ENCODE data around the gene SERPINA1. TPM values are rescaled to one million over a fixed set of nuclear protein-coding genes. Genes with fewer than 3 reads are reported as not detected.

Gene SERPINA1
- total RNA-seq, 1 experiment from 2014 or later = not detected

GRCh38 chr14:94387051-94388026, 1.1 kb downstream of the SERPINA1 start:
- H3K36me3 ChIP-seq (ENCODE audit: low read depth) = no peaks in the 10 kb centered on the region
- no TSS peak for BruUV-seq (replicated peaks)
- H3F3A ChIP-seq (ENCODE audit: insufficient read depth, low read depth) = no peaks in the 10 kb centered on the region
- H3K27ac ChIP-seq = no peak overlapping the region
- H3K27me3 ChIP-seq (ENCODE audit: insufficient read depth, low read depth) = peaks cover 22% of the 10 kb centered on the region
- TF ChIP-seq, protein P1, sequence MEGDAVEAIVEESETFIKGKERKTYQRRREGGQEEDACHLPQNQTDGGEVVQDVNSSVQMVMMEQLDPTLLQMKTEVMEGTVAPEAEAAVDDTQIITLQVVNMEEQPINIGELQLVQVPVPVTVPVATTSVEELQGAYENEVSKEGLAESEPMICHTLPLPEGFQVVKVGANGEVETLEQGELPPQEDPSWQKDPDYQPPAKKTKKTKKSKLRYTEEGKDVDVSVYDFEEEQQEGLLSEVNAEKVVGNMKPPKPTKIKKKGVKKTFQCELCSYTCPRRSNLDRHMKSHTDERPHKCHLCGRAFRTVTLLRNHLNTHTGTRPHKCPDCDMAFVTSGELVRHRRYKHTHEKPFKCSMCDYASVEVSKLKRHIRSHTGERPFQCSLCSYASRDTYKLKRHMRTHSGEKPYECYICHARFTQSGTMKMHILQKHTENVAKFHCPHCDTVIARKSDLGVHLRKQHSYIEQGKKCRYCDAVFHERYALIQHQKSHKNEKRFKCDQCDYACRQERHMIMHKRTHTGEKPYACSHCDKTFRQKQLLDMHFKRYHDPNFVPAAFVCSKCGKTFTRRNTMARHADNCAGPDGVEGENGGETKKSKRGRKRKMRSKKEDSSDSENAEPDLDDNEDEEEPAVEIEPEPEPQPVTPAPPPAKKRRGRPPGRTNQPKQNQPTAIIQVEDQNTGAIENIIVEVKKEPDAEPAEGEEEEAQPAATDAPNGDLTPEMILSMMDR (conservative IDR thresholded peaks at IDR 0.05) = no peak
- no peak for TF ChIP-seq EZH2 (IDR thresholded peaks at IDR 0.05; ENCODE audit: low read depth)
- H3K9me2 ChIP-seq (ENCODE audit: insufficient read depth) = no peaks in the 10 kb centered on the region
- H3K79me2 ChIP-seq (ENCODE audit: low read depth) = no peaks in the 10 kb centered on the region
- H2AFZ ChIP-seq = no peak overlapping the region
- H3K4me2 ChIP-seq = no peak overlapping the region
- CTCF ChIA-PET = no interaction called here
- no peak overlapping the region for H3K4me3 ChIP-seq
- no peaks in the 10 kb centered on the region for H3K9me3 ChIP-seq (ENCODE audit: insufficient read depth, low read depth)
- POLR2A ChIA-PET (ENCODE audit: unreplicated experiment) = no interaction called here
- intact Hi-C loops (cut with micrococcal nuclease; ENCODE audit: unreplicated experiment) = no loop called here
- DNase-seq = no peak
- no peaks in the 10 kb centered on the region for H3K4me1 ChIP-seq (replicated peaks; ENCODE audit: insufficient read depth)
- no peaks in the 10 kb centered on the region for H4K20me1 ChIP-seq (ENCODE audit: insufficient read depth)

DNA sequence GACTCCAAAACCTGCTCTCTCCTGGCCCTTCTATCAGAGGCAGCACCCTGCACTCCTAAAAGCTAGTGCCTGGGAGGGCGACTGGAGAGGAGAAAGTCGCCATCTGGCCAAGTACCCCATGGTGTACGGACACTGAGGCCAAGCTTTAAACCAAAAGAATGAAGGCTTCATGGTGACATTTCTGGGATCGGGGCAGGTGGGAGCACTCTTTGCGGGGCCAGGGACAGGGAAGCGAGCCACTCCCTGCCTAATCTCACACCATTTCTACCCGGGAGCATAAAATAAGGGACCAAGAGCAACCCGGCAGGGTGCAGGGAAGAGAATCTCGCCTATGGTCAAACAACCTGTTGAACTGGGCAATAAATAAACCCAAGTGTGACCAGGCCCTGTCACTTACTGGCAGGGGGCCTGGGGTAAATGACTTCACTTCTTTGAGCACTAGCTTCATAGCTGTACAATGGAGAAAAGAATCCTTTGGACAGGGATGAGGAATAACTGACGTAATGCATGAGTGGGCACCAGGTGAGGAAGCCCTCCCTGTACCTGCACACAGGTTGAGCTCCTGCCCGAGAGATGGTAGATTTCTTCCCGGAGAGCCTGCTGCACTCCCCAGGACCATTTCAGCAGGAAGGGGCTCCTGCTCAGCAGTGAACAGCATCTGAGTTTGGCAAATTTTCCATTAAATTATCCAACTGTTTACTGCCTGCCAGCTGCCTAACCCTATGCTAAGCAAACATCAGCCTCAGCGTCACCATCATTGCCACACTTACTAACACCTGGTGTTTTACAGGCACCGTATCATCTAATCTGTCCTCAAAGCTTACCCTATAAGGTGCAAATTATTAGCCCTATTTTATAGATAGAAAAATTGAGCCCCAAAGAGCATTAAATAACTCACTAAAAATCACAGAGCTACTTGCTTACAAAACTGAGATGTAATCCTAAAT, 2.0 kb downstream of the SERPINA1 start:
- no peak for DNase-seq
- Histone ChIP-seq H3K27me3 (ENCODE audit: insufficient read depth, low read depth) (peaks cover 14% of the 10 kb centered on the region), H3K27ac (no peak overlapping the region), H3K79me2 (ENCODE audit: low read depth) (no peaks in the 10 kb centered on the region), H3K4me2 (no peak overlapping the region), H4K20me1 (ENCODE audit: insufficient read depth) (no peaks in the 10 kb centered on the region), H3F3A (ENCODE audit: insufficient read depth, low read depth) (no peaks in the 10 kb centered on the region), H3K4me1 (replicated peaks; ENCODE audit: insufficient read depth) (no peaks in the 10 kb centered on the region), H3K36me3 (ENCODE audit: low read depth) (no peaks in the 10 kb centered on the region), H3K9me3 (ENCODE audit: insufficient read depth, low read depth) (no peaks in the 10 kb centered on the region), H3K4me3 (no peak overlapping the region), H2AFZ (no peak overlapping the region), H3K9me2 (ENCODE audit: insufficient read depth) (no peaks in the 10 kb centered on the region)
- CTCF ChIA-PET = no interaction called here
- intact Hi-C loops (cut with micrococcal nuclease; ENCODE audit: unreplicated experiment) = no loop called here
- POLR2A ChIA-PET (ENCODE audit: unreplicated experiment) = no interaction called here
- no peak for TF ChIP-seq EZH2 (IDR thresholded peaks at IDR 0.05; ENCODE audit: low read depth)
- TF ChIP-seq, protein P1 (conservative IDR thresholded peaks at IDR 0.05) = no peak
- BruUV-seq (replicated peaks) = no TSS peak

DNA sequence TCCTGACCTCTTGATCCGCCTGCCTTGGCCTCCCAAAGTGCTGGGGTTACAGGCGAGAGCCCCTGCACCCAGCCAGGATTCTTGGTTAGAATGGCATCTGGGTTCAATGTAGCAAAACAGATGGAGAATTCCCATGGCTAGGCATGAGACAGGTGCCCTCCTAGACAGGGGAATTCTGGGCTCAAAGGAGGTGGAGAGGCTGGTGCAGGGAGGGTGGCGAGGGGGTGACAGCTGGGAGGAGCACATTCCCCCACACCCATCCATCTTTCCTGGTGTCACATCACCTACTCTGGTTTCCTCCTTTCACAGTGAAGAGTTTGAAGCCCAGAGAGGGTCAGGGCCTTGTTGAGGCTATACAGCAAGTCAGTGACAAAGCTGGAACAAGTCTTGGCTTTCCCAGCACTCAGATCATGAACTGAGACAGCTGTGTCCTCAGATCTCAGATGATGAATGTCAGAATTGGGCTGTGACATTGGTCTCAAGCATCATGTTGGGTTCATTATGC, 2.8 kb downstream of the SERPINA1 start:
- H3K9me2 ChIP-seq (ENCODE audit: insufficient read depth) = no peaks in the 10 kb centered on the region
- no peaks in the 10 kb centered on the region for H3K36me3 ChIP-seq (ENCODE audit: low read depth)
- H3K79me2 ChIP-seq (ENCODE audit: low read depth) = no peaks in the 10 kb centered on the region
- DNase-seq = no peak
- peaks cover 8% of the 10 kb centered on the region for H3K27me3 ChIP-seq (ENCODE audit: insufficient read depth, low read depth)
- H3K4me3 ChIP-seq = no peak overlapping the region
- H3K27ac ChIP-seq = no peak overlapping the region
- CTCF ChIA-PET = no interaction called here
- no peak overlapping the region for H2AFZ ChIP-seq
- H3F3A ChIP-seq (ENCODE audit: insufficient read depth, low read depth) = no peaks in the 10 kb centered on the region
- no TSS peak for BruUV-seq (replicated peaks)
- POLR2A ChIA-PET (ENCODE audit: unreplicated experiment) = no interaction called here
- TF ChIP-seq, protein P1 (conservative IDR thresholded peaks at IDR 0.05) = no peak
- TF ChIP-seq EZH2 (IDR thresholded peaks at IDR 0.05; ENCODE audit: low read depth) = no peak
- no peaks in the 10 kb centered on the region for H4K20me1 ChIP-seq (ENCODE audit: insufficient read depth)
- H3K4me2 ChIP-seq = no peak overlapping the region
- intact Hi-C loops (cut with micrococcal nuclease; ENCODE audit: unreplicated experiment) = no loop called here
- no peaks in the 10 kb centered on the region for H3K4me1 ChIP-seq (replicated peaks; ENCODE audit: insufficient read depth)
- H3K9me3 ChIP-seq (ENCODE audit: insufficient read depth, low read depth) = no peaks in the 10 kb centered on the region

All from PC-9 (cell line).